Jurkat, Clone E6-1 (cell line): ENCODE data around the gene FBXL7.
A peak's percentile ranks its signal among the peaks of the same experiment; 100 is the strongest.

ENCODE experiments used
- DNase-seq: peaks from one replicate; pipeline ENCODE4 v3.0.0-alpha.2; 2011; ENCODE audit warnings: low read depth, low spot score
- H3K4me3 ChIP-seq: 2 replicates; pipeline ENCODE4 v1.5.1; 2011; ENCODE audit warnings: mild to moderate bottlenecking, low read length, control low read depth, moderate library complexity

Gene FBXL7

DNA sequence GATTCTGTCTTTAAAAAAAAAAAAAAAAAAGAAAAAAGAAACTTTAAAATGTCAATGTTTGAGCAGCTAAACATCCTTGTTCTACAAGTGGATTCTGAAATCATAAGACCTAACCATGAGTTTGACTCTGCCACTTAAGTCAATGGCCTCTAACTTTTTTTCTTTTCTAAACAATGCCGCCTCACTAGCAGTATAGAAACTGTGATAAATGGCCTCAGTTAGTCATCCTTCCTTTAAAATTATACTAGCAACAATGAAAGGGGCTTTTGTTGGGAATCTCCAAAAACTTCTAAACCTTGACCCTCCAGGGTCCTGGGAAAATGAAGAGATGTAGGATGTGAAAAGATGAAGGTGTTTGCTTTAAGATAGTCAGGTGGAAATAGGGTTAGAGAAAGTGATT, 71.1 kb downstream of the FBXL7 start:
- H3K4me3 ChIP-seq = no peak overlapping the region
- DNase-seq = no peak

DNA sequence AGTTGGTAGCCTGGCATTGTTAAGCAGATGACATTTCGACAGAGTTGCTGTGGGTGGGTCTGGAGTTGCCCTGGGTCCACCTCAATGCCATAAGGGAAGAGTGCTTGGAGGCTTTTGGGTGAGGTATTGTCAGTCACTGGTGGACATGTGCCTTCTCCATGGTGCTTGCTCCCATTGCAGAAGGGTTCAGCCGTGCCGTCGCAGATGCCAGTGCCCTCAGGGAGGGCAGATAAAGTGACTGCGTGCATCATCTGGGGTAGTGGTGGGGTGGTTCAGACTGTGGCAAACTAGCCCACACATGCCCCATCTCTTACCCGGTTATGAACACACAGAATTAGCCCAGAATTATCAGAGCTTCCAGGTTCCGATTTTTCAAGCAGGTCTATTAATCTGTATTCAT, 71.6 kb downstream of the FBXL7 start:
- DNase-seq = no peak
- H3K4me3 ChIP-seq = no peak overlapping the region

DNA sequence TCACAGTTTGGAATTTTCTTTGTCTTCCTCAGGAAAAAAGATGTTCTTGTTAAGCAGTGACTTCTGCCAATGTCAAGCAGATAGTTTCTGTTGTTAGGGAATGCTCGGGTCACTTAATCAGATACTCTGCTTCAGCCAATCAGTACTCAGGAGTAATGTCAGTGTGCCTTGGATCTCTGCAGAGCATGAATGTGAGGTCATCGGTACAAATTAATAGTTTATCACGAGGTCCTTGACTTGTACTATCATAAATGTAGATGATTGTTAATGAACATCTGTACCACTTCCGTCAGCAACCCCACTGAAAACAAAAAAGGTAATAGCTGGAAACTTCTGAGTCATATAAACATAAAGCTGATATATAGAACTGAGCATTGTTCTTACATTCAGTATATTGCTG, 73.6 kb downstream of the FBXL7 start:
- H3K4me3 ChIP-seq = no peak overlapping the region
- no peak for DNase-seq

DNA sequence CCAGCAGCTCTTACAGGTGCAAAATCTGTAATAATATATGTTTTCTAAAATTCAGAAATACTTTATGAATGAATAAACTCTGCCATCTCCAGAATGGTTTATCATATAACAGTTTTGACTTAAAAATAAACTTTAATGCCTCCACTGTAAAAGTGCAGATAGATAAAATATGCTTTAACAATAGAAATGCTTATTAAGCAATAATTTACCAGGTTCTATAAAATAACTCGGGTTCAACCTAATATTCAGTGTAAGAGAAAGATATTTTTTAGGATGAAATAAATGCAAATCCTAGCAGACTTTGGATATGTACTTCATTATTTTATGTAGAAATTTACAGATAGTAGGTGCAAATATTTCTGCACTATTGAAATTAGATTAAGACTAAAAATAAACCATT, 74.1 kb downstream of the FBXL7 start:
- no peak overlapping the region for H3K4me3 ChIP-seq
- no peak for DNase-seq

DNA sequence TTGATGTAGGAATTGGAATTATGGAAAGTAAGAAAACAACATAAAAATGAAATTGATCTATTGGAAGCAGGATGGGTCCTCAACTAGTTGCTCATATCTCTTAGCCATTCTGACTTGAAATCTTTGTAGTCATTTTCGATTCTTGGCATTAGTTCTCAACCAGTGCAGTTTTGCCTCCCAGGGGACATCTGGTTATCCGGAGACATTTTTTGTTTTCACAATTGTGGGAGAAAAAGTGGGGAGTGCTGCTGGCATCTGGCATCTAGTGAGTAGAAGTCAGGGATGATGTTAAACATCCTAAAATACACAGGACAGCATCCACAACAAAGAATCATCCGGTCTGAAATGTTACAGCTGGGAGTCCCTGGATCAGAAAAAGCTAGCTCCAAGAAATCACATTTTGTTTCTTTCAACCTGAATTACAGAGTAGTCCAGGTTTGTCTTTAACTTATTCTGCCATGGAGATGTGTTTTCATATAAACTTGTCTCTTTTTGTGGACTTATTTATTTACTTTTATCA, 74.9 kb downstream of the FBXL7 start:
- DNase-seq = no peak
- no peak overlapping the region for H3K4me3 ChIP-seq

DNA sequence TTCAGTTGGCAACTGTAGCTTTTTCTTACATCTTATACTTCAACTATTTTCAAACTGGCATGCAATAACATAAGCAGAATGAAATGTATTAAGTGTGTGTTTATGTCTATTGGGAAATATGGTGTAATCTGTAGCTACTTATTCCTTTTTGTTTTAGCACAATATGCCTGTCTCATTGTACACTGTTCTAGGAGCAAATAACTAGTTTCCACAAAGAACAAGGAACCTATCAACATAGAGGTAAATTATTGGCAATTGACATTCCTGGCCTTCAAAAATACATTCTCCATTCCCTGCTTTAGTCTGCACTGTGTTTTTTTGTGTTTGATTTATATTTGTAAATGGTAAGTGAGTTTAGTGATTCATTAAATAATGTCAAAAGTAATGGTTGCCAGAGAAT, 75.7 kb downstream of the FBXL7 start:
- DNase-seq = no peak
- H3K4me3 ChIP-seq = no peak overlapping the region

DNA sequence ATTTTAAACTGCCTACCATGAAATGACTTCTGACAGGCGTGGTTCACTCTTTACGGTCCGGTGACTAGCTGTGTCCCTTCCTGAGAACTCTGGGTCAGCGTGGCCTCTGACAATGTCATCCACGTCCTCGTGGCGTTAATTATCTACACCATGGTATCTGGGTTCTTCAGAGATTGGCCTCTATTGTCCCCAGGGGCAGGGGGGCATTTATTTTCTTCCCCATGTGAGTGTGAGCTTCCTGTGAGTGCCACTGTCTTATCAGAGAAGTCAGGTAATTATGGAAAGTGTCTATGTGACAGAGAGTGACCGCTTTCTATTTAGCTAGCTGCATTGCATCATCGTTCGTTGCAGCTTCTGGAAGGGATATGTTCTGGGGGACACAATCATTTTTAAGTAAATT, 77.2 kb downstream of the FBXL7 start:
- DNase-seq = no peak
- H3K4me3 ChIP-seq = no peak overlapping the region

DNA sequence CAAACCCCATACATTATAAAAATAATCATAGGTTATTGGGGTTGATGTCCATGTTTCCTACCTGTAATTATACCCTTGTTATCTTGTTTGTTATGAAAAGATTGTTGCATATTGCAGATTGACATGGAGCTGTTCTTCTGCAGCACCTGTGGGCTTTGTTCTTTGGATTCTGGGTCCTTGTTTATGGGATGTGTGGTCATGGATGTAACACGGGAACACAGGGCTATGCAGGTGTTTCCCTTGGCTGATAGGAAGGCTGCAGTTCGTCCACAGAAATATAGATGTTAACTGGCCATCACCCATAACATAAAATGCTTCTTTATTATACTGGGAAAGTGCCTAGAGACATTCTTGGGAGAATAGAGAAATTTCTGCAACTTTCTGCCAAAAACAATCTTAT, 77.9 kb downstream of the FBXL7 start:
- DNase-seq = no peak

DNA sequence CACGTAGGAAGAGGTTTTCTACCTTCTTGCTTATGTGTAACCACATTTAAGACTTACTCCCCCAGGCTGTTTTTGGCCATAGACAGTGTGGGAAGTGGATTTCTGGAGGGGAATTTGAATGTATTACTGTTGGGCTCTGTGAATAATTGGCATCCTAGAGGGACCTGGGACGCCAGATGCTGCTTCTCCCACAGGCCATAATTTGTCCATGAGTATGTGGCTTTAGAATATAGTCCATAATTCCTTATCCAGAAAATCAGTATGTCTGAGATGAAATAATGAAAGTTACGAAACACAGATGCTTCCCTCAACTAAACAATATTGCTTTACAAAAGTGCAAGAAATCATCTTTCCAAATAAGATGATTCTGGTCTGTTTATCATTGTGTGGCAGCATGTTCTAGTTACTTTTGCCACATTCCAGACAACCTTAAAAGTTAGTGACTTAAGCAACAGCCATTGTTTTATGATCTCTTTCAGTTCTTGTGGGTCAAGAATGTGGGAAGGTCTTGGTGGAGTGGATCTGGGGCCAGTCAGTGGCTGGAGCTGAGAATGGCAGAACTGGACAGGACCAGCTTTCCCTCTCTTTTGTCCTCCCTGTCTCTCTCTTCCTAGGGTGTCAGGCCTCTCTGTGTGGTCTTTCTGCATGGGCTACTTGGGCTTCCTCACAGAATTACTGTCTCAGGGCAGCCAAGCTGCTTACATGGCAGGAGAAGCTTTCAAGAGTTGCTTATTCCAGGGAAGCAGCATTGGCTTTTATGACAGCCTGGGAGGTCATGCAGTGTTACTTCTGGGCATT, 79.4 kb downstream of the FBXL7 start:
- DNase-seq = no peak
- no peak overlapping the region for H3K4me3 ChIP-seq

More for the DNA sequence above, 77.9 kb downstream of the FBXL7 start:
- H3K4me3 ChIP-seq = no peak overlapping the region

DNA sequence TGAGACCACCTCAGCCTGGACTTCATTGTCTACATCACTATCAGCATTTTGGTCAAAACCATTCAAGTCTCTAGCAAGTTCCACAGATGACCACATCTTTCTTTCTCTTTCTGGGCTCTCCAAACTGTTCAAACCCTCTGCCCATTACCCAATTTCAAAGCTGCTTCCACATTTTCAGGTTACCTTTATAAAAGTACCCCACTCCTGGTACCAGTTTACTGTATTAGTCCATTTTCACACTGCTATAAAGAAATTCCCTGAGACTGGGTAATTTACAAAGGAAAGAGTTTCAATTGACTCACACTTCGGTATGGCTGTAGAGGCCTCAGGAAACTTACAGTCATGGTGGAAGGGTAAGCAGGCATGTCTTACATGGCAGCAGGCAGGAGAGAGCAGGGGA, 84.5 kb downstream of the FBXL7 start:
- no peak for DNase-seq
- no peak overlapping the region for H3K4me3 ChIP-seq

DNA sequence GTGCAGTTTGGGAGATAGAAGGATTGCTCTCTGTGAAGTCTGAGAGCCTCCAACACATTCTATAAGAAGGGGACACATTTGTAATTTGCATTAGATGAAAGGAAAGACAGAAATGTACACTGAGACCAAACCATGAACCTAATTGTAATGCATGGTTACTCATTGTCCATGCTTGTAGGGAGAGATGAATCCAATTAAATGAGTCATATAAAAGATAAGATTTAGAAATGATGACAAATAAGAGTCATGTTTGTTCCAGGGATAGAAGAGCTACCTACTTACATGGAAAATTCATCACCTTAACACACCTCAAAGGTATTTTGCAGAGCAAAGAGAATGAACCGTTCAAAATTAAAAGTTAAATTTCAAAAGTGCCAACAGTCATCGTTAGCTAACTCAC, 85.1 kb downstream of the FBXL7 start:
- no peak overlapping the region for H3K4me3 ChIP-seq
- no peak for DNase-seq

DNA sequence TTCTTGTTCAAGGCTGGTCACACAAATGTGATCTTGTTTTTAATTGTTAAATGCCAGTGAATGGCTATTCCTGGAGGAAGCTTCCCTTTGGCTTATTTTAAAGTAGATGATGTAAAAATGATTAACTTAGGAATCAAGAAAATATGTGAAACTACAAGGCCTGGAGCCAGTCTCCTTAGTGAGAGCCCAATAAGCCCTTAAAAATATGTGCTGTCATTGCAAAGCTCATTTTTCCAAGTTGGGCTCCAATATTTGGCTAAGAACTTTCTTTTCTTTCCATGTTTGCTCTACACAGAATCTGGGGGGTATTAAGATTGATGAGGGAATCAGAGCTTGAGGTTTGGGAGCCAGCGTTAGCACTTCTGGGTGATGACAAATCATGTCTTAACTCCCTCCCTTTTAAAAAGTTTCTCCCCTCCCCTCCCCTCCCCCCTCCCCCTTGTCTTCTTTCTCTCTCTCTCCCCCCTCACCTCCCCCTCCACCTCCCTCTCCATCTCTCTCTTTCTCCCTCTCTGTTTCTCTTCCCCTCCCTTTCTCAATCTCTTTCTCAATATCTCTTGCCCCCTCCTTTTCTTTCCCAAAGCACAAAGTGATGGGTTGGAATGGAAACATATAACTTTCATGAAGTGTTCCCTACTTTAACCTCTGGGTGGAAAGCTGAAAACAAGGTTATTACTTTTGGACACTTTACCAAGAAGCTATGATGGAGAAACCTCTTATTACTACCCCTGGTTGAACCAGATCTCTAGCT, 86.0 kb downstream of the FBXL7 start:
- no peak overlapping the region for H3K4me3 ChIP-seq
- no peak for DNase-seq

DNA sequence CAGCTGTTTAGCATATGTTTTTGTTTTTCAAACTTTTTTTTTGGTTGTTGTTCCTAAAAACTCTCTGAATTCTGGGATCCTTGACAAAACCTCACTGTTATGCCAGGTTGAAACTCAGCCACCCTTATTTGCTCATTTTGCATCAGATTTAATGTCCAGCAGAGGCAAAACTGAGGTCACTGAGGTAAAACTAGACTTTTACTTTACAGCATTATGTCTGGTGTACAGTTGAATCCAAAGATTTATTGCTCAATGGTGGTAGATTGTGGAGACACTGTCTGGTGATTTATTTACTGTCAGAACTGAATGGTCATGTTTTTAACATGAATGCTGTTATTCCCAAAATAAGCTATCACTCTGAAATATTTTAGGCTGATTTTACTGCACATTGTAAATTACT, 87.9 kb downstream of the FBXL7 start:
- no peak for DNase-seq
- H3K4me3 ChIP-seq = no peak overlapping the region

DNA sequence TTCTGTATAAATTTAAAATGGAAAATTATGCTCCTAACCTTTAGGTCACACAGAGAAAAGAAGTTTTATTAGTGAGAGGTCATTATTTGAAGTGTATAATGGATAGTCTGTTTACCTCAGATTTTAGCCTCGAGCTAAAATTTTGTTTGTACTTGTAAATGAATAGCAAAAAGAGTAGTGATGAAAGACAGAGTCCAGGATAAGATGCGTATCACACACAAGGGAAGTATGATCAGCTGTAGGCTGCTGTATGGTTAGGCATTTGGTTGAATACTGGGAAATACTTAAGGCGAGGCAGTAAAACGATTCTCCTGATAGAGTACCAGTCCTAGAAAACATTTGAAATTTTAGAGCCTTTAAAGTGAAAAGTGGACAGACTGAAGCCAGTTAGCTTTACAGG, 92.7 kb downstream of the FBXL7 start:
- DNase-seq = no peak
- no peak overlapping the region for H3K4me3 ChIP-seq

DNA sequence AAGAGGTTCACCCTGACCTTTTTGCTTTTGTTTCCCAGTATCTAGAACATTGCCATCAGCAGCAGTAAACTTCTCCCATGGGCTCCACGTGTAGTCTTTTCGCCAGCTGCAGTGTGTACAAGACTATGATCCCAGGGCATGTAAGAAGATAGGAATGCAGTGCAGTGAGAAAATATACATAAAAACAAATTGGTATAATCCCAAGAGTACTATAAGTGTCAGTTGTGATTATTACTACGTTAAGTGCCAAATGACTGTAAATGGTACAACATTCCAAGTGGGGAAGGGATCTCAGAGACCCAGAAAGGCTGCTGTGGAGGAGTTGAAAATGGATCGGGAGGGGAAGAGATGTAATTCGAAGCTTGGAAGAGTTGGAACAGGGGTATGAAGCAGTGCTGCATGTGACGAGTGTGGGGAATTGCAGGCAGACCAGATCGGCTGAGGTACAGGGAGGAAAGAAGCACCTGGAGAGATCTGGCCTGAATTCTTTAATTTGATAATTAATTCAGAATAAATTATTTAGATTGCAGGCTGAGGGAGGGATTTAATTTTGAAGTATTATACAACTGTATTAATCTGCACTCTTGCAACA, 95.1 kb downstream of the FBXL7 start:
- DNase-seq = no peak
- no peak overlapping the region for H3K4me3 ChIP-seq

DNA sequence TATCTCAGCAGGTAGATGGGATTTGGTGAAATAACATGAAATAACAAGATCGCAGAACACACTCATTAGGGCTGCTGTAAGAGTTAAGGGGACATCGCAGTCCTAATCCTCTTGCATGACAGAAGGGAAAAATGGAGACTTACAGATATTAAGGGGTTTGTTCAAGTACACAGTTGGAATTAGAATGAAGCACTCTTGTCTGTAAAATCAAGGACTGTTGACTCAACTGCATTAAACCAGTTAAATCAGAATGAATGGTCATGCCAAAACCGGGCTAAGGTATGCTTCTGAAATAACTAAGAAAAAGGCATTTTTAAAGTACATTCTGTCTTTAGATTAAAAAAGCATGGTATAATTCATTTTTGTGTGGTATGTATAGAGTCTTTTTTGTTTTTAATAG, 95.9 kb downstream of the FBXL7 start:
- no peak overlapping the region for H3K4me3 ChIP-seq
- DNase-seq = no peak

DNA sequence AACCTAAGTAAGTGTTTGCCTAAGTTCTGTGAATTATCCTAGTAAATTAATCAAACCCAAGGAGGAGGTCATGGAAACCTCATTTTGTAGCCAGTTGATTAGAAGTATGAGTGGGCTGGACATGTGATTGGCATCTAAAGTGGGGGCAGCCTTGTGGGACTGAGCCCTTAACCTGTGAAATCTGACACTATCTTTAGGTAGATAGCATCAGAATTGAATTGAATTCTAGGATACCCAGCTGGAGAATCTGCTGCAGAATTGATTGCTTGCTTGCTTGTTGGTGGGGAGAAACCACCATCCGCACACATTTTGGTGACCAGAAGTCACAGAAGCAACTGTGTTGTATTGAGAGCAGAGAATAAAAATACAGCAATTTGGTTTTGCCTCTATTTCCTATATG, 97.0 kb downstream of the FBXL7 start:
- no peak overlapping the region for H3K4me3 ChIP-seq
- no peak for DNase-seq

DNA sequence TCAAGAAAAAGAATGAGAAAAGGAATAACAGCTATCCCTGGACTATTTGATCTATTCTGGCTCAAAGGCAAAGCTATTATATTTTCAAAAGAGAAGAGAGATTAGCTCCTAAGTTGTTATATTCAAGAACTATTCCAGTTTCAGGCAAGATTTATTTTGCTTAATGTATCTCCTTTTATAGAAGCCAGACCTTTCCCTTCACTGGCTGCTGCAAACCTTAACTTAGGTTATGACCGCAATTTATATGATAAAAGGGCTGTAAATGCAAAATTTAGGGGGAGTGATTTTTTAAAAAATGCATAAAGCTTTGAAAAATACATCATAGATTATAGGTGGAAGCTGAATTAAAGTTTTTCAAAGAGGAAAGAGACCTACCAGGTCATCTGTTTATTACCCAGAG, 97.8 kb downstream of the FBXL7 start:
- no peak overlapping the region for H3K4me3 ChIP-seq
- no peak for DNase-seq

DNA sequence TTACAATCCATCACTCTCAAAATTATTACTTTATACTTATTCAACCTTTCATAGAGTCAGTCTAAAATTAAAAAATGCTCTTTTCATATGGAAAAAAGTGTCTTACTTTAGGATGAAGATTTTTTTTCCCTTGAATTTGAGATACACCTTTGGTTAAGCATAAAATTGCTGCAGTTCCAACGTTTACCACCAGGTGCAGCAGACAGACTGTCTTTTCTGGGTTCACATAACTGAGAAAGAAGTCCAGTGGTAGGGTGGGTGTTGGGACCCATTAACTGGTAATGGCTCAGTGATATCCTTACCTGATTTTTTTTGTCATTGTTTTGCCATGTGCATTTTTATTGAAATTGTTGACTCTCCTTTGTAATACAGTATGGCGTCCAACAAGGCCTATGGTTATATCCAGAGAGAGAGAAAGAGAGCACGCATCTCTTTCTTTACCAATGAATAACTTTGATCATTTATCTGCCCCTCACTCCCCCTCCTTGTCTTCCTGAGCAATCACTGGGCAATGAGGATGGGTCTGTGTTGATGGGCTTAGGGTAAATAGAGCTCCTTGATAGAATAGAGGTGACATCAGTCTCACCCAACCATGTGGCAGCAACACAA, 98.4 kb downstream of the FBXL7 start:
- DNase-seq = peak; percentile 34
- H3K4me3 ChIP-seq = no peak overlapping the region

DNA sequence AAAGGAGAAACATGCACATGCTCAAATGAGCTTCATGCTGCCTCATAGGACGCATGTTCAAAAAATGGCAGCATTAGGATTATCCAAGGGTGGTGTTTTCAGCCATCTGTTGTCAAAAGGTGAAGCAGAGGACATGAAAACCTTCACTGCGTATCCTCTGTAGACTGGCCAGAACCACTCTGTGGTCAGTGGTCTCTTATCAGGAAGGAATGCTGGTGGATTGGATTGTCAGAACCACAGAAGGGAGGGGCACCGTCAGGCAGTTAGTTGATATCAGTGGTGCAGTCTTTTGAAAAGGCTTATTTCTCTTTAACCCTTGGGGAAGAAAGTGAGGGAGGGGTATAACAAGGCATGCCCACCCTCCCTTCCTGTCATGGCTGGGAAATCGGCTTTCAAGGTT, 100.1 kb downstream of the FBXL7 start:
- DNase-seq = no peak
- no peak overlapping the region for H3K4me3 ChIP-seq
